Coronary artery (tissue), 2 donors: ENCODE results near the gene LCN2.

Experiments
- DNase-seq: peaks from one replicate; pipeline ENCODE4 v3.0.0-alpha.2; 2017; ENCODE audit warnings: low spot score
- H3K27ac ChIP-seq, 2 donors: fragments of 200-600 bp; sonication (generic); one replicate each; pipeline ENCODE4 v1.5.1; 2016 to 2019
- H3K4me3 ChIP-seq: fragments of 200-600 bp; sonication (generic); 2 replicates; pipeline ENCODE4 v1.5.1; 2016; ENCODE audit warnings: mild to moderate bottlenecking, moderate library complexity
- CTCF ChIP-seq: fragments of 200-600 bp; sonication (generic); IDR thresholded peaks from one replicate; pipeline ENCODE4 v1.5.1; 2019; ENCODE audit warnings: antibody characterized with exemption

The LCN2 gene

GRCh38 chr9:128120061-128120740 lies 29.1 kb upstream of the LCN2 start:
- Histone ChIP-seq H3K4me3 (no peak overlapping the region), H3K27ac (no peak overlapping the region)
- DNase-seq = no peak
- TF ChIP-seq CTCF = no peak

- no peak overlapping the region for H3K4me3 ChIP-seq
- no peak for TF ChIP-seq CTCF
- no peak overlapping the region for H3K27ac ChIP-seq
- DNase-seq = no peak
Measured at GRCh38 chr9:128120741-128121465, 28.4 kb upstream of the LCN2 start.

DNA sequence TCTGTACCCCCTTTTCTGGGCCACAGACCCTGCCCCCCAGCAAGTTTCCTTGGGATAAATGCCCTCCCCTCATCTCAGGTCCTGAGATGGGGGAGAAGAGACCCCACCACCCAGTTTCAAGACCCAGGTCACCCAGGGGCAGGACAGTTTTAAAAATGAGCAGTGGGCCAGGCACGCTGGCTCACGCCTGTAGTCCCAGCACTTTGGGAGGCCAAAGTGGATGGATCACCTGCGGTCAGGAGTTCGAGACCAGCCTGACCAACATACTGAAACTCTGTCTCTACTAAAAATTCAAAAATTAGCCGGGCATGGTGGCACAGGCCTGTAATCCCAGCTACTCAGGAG lies 27.8 kb upstream of the LCN2 start:
- Histone ChIP-seq H3K27ac (no peak overlapping the region), H3K4me3 (no peak overlapping the region)
- no peak for TF ChIP-seq CTCF
- DNase-seq = no peak

DNA sequence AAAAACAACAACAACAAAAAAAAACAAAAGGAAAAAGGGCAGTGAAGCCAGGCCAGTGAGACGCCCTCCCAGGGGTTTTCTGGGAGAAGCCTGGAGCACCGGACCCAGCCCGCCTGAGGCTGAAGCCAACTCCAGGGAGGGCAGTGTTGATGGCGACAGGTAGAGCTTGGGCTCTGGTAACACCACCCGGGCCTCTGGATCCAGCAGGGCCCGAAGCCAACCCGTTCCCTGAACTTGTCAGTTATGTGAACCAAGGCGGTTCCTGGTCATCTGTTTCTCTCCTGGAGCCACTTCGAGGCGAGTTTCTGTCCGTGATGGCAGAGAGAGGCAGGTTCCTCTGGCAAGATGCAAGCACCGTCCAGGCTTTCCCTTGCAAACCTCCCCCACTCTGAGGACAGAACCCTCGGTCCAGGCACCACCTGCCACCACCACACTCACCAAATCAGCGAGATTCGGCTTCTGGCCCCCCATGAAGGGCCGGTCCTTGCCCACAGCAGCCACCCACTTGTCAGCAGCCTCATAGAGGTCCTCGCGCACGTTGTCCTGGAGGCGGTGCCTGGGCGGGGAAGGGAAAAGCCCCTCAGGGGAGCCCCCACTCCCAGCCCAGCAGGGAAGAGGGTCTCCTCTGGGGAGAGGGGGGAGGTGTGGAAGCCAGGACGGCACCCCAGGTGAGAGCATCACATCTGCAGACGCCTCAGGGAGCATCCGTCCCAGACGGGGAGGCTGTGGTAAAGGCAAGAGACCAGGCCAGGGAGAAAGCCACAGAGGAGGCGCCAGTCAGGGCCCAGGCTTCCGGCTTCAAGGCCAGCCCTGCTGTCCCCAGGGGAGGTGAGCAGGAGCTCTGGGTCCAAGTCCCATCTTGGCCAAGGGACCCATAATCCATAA lies 27.1 kb upstream of the LCN2 start:
- no peak for TF ChIP-seq CTCF
- Histone ChIP-seq H3K4me3 (no peak overlapping the region), H3K27ac (no peak overlapping the region)
- DNase-seq = no peak

- H3K4me3 ChIP-seq = no peak overlapping the region
- H3K27ac ChIP-seq = no peak overlapping the region
- no peak for TF ChIP-seq CTCF
- no peak for DNase-seq
Measured at GRCh38 chr9:128122809-128123175, 26.5 kb upstream of the LCN2 start.

GRCh38 chr9:128123451-128124080 lies 25.7 kb upstream of the LCN2 start:
- no peak for TF ChIP-seq CTCF
- DNase-seq = no peak
- Histone ChIP-seq H3K4me3 (no peak overlapping the region), H3K27ac (no peak overlapping the region)
